Measurements from ENCODE around the gene ACOT12. TPM values are rescaled to one million over a fixed set of nuclear protein-coding genes. Genes with fewer than 3 reads are reported as not detected.

The ACOT12 gene
- total RNA-seq (2022; extraction: Qiagen RNA extraction; ENCODE audit: low read depth) = 0.08 TPM in 1 of 5 replicates, not detected in the others

DNA sequence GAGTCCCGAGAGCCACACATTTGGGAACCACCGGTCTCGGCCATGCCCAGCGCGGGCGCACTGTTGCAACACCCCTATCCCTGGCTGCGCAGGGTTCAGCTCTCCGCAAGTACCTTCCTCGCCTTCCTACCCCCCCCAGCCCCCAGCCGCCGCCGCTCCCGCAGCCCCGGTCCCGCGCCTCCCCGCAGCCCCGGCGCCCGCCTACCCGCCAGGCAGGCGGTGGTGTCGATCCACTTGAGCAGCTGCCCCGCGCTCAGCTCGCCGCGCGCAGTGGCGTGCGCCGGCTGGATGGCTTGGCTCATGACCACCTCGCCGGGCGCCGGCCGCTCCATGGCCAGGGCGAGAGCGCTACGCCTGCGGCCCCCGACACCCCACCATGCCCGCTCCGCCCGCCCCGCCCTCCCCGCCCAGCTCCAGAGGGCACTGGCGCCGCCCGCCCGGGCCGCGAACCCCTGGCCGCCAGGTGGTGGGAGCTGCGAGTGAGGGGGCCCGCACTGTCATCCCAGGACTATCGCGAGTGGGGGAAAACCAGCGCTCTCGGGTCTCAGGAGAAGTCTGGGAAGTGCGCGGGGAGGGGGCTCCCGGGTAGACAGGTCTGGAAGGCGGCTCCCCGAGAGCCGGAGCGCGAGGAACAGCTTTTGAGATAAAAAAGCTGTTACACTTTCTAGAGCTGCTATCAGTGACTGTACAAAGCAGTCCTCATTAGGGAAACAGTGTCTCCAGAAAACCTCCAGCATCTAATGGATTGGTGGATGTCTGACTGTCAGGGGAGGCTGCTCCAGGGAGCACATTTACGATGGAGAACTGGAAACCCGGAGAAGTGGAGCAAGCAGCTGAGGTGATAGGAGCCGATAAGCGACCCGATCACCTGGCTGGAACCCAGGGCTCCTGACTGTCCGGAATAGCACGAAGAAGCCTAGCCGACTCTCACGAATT lies at the start of gene ACOT12:
Gene ACOT12, minus strand, starts transcription at position 352 of the 936 bp plus-strand sequence. Its CDS starts 20 bp downstream, at position 332.

GRCh38 chr5:81301271-81302015 lies 92.5 kb downstream of the ACOT12 start, which contains the start of gene ZCCHC9:
Gene ZCCHC9 (plus strand): TSS chr5:81301587. CDS start chr5:81304758, 3,171 bp downstream.

Other genes with a start within 250 kb of the ACOT12 start
- gene CKMT2, start 160.8 kb downstream of the ACOT12 start, total RNA-seq (2022; extraction: Qiagen RNA extraction; ENCODE audit: low read depth) = not detected in 5 replicates
- 26.8 to 32.6 TPM (median 28.3 TPM) in 5 replicates for gene ZCCHC9, start 92.5 kb downstream of the ACOT12 start, total RNA-seq (2022; extraction: Qiagen RNA extraction; ENCODE audit: low read depth)

Measured in A549 treated with CpdA at 1 μM for 4 hours (cell line).